Body of pancreas (tissue), 4 donors: ENCODE results near the gene ZRANB1. TPM values are rescaled to one million over a fixed set of nuclear protein-coding genes. Genes with fewer than 3 reads are reported as not detected.

Experiments
- ATAC-seq: fragments of 150-250 bp; one replicate; pipeline ENCODE4 v1.9.1; 2016
- DNase-seq, 4 donors: peaks; one replicate each; pipeline ENCODE4 v3.0.0-alpha.2; 2019
- H3K27ac ChIP-seq, 4 donors: fragments of 200-600 bp; sonication (generic); 1 replicate in 3 of 4; 2 replicates in 1 of 4; pipeline versions ENCODE4 v1.5.1 to v1.6.1; 2016 to 2019; ENCODE audit warnings: mild to moderate bottlenecking in 1 of 4, mixed read lengths in 1 of 4, moderate library complexity in 1 of 4
- H3K27me3 ChIP-seq, 2 donors: fragments of 200-600 bp; sonication (generic); one replicate each; pipeline ENCODE4 v1.6.0; 2016; ENCODE audit warnings: mild to moderate bottlenecking in 1 of 2
- H3K36me3 ChIP-seq, 2 donors: fragments of 200-600 bp; sonication (generic); replicated peaks in 1 of 2; 2 replicates each; pipeline ENCODE4 v1.5.1; 2016; ENCODE audit warnings: low read depth in 2 of 2; ENCODE audit not compliant: insufficient read depth in 1 of 2
- H3K4me1 ChIP-seq: fragments of 200-600 bp; sonication (generic); one replicate; pipeline ENCODE4 v1.6.0; 2016
- H3K4me3 ChIP-seq, 2 donors: fragments of 200-600 bp; sonication (generic); 1 replicate in 1 of 2; 2 replicates in 1 of 2; pipeline ENCODE4 v1.5.1; 2016 to 2019
- H3K9me3 ChIP-seq, 3 donors: fragments of 200-600 bp; sonication (generic); 1 replicate in 2 of 3; 2 replicates in 1 of 3; pipeline ENCODE4 v1.5.1; 2016
- CTCF ChIP-seq, 7 experiments: fragments of 450-650 bp in 4 of 7; fragments of 200-600 bp in 3 of 7; sonication (generic) in 3 of 7; IDR thresholded peaks; one replicate each; pipeline ENCODE4 v1.5.1; 2016 to 2019; ENCODE audit warnings: antibody characterized with exemption in 7 of 7
- POLR2A ChIP-seq, 3 donors: fragments of 450-650 bp; IDR thresholded peaks; one replicate each; pipeline ENCODE4 v1.6.1; 2016; ENCODE audit warnings: antibody characterized with exemption in 3 of 3, mild to moderate bottlenecking in 2 of 3
- WGBS, 2 donors: methylation state at CpG; one replicate each; pipeline ENCODE4 v1.1.5; 2017; 5-methylcytosine and 5-hydroxymethylcytosine counted together
- intact Hi-C: fragments of 100-400 bp; cut with DNase I; formaldehyde crosslinking; loops from one replicate; pipeline ENCODE4 v1.15.1; 2023
- total RNA-seq, 2 donors: library from RNA; depleted of rRNA; stranded (reverse); fragments of >200 nt; gene quantifications; one replicate each; pipeline ENCODE4 v1.1.0, GENCODE V29; 2016

ZRANB1 gene
- total RNA-seq, 2 donors from 2014 or later = 12.2 to 21.1 TPM

- Histone ChIP-seq H3K27me3 (no peaks in the 10 kb centered on the region), H3K9me3 (no peaks in the 10 kb centered on the region), H3K4me3 (no peak overlapping the region), H3K27ac (no peak overlapping the region), H3K36me3 (peaks cover 0 to 2% of the 10 kb centered on the region in 2 donors), H3K4me1 (peaks cover 64% of the 10 kb centered on the region)
- 90 to 93% methylated on average over 29 to 45 of the region's 51 CpGs for WGBS, 2 donors
- DNase-seq (no peak), ATAC-seq (no peak)
- intact Hi-C loops = no loop called here
- TF ChIP-seq CTCF (IDR thresholded peaks at IDR 0.05) (no peak), POLR2A (IDR thresholded peaks at IDR 0.05) (no peak)
Measured at GRCh38 chr10:125026036-125026931, 84.4 kb downstream of the ZRANB1 start.

- Histone ChIP-seq H3K27ac (no peak overlapping the region), H3K4me1 (peaks cover 55% of the 10 kb centered on the region), H3K9me3 (no peaks in the 10 kb centered on the region), H3K27me3 (no peaks in the 10 kb centered on the region), H3K36me3 (peaks cover 0 to 2% of the 10 kb centered on the region in 2 donors), H3K4me3 (no peak overlapping the region)
- intact Hi-C loops = no loop called here
- WGBS, 2 donors = 88 to 96% methylated on average over 4 to 35 of the region's 40 CpGs
- DNase-seq (no peak), ATAC-seq (no peak)
- TF ChIP-seq CTCF (IDR thresholded peaks at IDR 0.05) = no peak
- TF ChIP-seq POLR2A (IDR thresholded peaks at IDR 0.05) = no peak
Measured at GRCh38 chr10:125026974-125027735, 85.2 kb downstream of the ZRANB1 start.

DNA sequence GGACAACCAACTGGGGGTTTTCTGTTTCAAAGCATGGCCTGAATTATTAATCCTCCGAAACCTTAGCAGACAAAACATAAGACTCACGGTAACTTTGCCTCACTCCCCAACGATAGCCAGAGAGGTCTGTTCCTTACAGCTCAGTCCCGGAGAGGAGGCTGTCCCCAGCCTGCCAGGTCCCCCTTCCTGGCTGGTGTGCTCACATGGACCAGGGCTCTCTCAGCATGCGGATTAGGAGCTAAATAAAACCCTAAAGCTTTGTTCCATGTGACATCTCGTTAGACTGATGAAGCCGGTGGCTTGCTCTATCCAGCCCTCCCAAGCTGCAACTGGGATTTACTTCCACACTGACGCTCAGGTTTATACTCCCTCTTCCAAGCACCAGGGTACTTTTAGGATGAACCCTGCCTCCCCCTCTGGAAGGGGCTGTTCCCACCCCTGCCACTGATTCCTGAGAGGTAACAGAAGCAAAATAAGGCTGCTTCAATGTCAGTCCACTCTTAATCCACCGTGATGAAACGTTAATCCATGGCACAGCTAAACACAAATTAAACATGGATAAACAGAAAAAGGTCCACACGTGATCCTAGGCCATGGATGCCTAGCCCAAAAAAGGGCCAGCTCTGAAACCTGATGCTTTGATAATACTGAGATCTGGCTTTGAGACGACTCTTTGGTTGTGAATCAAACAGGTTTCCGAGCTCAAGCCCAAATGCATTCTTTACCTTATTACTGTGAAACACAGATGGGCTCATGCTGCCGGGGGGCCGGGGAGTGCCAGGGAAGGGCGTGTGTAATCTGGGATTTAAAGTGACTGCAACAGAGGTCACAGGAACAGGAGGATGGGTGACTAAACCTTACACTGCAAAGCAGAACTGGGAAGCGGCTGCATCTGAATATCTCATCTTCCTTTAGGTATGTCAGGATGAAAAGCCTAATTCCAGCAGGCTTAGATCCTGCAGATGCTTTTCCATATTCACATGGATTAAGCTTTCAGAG, 86.2 kb downstream of the ZRANB1 start:
- 79 to 82% methylated on average over 17 of the region's 17 CpGs for WGBS, 2 donors
- intact Hi-C loops = no loop called here
- no peak for ATAC-seq
- Histone ChIP-seq H3K4me3 (no peak overlapping the region), H3K9me3 (no peaks in the 10 kb centered on the region), H3K27ac (no peak overlapping the region), H3K4me1 (peaks cover 45% of the 10 kb centered on the region), H3K27me3 (no peaks in the 10 kb centered on the region), H3K36me3 (peaks cover 0 to 2% of the 10 kb centered on the region in 2 donors)
- DNase-seq = no peak
- TF ChIP-seq CTCF (IDR thresholded peaks at IDR 0.05) (no peak), POLR2A (IDR thresholded peaks at IDR 0.05) (no peak)

GRCh38 chr10:125029584-125030242, 87.8 kb downstream of the ZRANB1 start:
- TF ChIP-seq POLR2A (IDR thresholded peaks at IDR 0.05) (no peak), CTCF (IDR thresholded peaks at IDR 0.05) (no peak)
- H3K4me3 ChIP-seq = no peak overlapping the region
- intact Hi-C loops = no loop called here
- H3K27ac ChIP-seq = peak overlapping the region; percentile 46 to 67 (median 57)
- peak; percentile 63 to 74 (median 68) for DNase-seq
- no peaks in the 10 kb centered on the region for H3K9me3 ChIP-seq
- 26 to 30% methylated on average over 7 of the region's 7 CpGs for WGBS, 2 donors
- H3K36me3 ChIP-seq = peaks cover 0 to 2% of the 10 kb centered on the region in 2 donors
- peak; percentile 73 for ATAC-seq
- H3K4me1 ChIP-seq = peaks cover 31% of the 10 kb centered on the region
- no peaks in the 10 kb centered on the region for H3K27me3 ChIP-seq
